ENCODE results near the gene MLLT3. TPM values are rescaled to one million over a fixed set of nuclear protein-coding genes. Genes with fewer than 3 reads are reported as not detected.
A peak's percentile ranks its signal among the peaks of the same experiment; 100 is the strongest.

The MLLT3 gene
- total RNA-seq, 1 donor from 2014 or later = 18.0 TPM

DNA sequence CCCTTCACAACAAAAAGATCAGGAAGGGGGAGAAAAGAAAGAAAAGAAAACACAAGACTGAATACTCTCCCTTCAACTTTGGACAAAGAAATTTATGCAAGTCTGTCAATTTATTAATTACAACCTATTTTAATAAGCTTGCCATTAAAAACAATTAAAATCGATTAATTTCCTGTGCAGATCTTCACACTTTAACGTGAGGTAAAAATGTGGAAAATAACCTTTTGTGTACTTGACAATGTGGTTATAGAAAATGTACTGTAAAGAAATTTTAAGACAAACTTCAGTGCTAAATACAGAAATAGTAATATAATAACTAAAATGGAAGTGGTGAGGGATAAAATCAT lies 2.7 kb upstream of the MLLT3 start:
- Histone ChIP-seq H3K9me3 (no peaks in the 10 kb centered on the region), H3K27me3 (ENCODE audit: low read depth) (no peaks in the 10 kb centered on the region), H3K36me3 (no peaks in the 10 kb centered on the region), H3K27ac (no peak overlapping the region), H3K4me1 (peaks cover 15% of the 10 kb centered on the region), H3K4me3 (peak overlapping the region; percentile 86)
- TF ChIP-seq CTCF (IDR thresholded peaks at IDR 0.05) = peak; percentile 1
- intact Hi-C loops (cut with DNase I) = no loop called here
- ATAC-seq (no peak), DNase-seq (no peak)

- Histone ChIP-seq H3K4me1 (peaks cover 20% of the 10 kb centered on the region), H3K36me3 (no peaks in the 10 kb centered on the region), H3K9me3 (no peaks in the 10 kb centered on the region), H3K4me3 (peak overlapping the region; percentile 86), H3K27me3 (ENCODE audit: low read depth) (no peaks in the 10 kb centered on the region), H3K27ac (no peak overlapping the region)
- peak; percentile 69 for TF ChIP-seq CTCF (IDR thresholded peaks at IDR 0.05)
- DNase-seq (peak; percentile 52), ATAC-seq (peak in 1 of 2 donors; percentile 25)
- intact Hi-C loops (cut with DNase I) = no loop called here
These were observed 2.1 kb upstream of the MLLT3 start for GRCh38 chr9:20624201-20625002.

- no peak for DNase-seq
- H3K4me3 ChIP-seq = peak overlapping the region; percentile 86
- ATAC-seq = no peak
- intact Hi-C loops (cut with DNase I) = no loop called here
- no peak for TF ChIP-seq CTCF (IDR thresholded peaks at IDR 0.05)
- H3K9me3 ChIP-seq = no peaks in the 10 kb centered on the region
- no peak overlapping the region for H3K27ac ChIP-seq
- no peaks in the 10 kb centered on the region for H3K27me3 ChIP-seq (ENCODE audit: low read depth)
- peaks cover 27% of the 10 kb centered on the region for H3K4me1 ChIP-seq
- no peaks in the 10 kb centered on the region for H3K36me3 ChIP-seq
These were observed 1.4 kb upstream of the MLLT3 start for GRCh38 chr9:20623748-20624124.

GRCh38 chr9:20623021-20623747 lies 885 bp upstream of the MLLT3 start:
- Histone ChIP-seq H3K9me3 (no peaks in the 10 kb centered on the region), H3K27ac (peak overlapping the region; percentile 81), H3K27me3 (ENCODE audit: low read depth) (no peaks in the 10 kb centered on the region), H3K4me3 (peak overlapping the region; percentile 86), H3K4me1 (peaks cover 32% of the 10 kb centered on the region), H3K36me3 (no peaks in the 10 kb centered on the region)
- peak in 1 of 2 donors; percentile 7 for ATAC-seq
- intact Hi-C loops (cut with DNase I) = no loop called here
- TF ChIP-seq CTCF (IDR thresholded peaks at IDR 0.05) = no peak
- DNase-seq = peak; percentile 58

GRCh38 chr9:20621471-20622329 lies 599 bp downstream of the MLLT3 start:
- Histone ChIP-seq H3K36me3 (no peaks in the 10 kb centered on the region), H3K27ac (peak overlapping the region; percentile 81), H3K9me3 (no peaks in the 10 kb centered on the region), H3K4me1 (peaks cover 40% of the 10 kb centered on the region), H3K4me3 (peak overlapping the region; percentile 86), H3K27me3 (ENCODE audit: low read depth) (no peaks in the 10 kb centered on the region)
- intact Hi-C loops (cut with DNase I) = no loop called here
- ATAC-seq (peak; percentile 67 to 81), DNase-seq (peak; percentile 80)
- TF ChIP-seq CTCF (IDR thresholded peaks at IDR 0.05) = no peak

All from lower lobe of right lung (tissue), 2 donors.